Measurements from ENCODE around the gene FUBP3. TPM values are rescaled to one million over a fixed set of nuclear protein-coding genes. Genes with fewer than 3 reads are reported as not detected.

The FUBP3 gene
- total RNA-seq, 4 donors from 2014 or later = 40.6 to 64.8 (median 46.4) TPM

- intact Hi-C loops (cut with DNase I) = no loop called here
- TF ChIP-seq, protein P1, sequence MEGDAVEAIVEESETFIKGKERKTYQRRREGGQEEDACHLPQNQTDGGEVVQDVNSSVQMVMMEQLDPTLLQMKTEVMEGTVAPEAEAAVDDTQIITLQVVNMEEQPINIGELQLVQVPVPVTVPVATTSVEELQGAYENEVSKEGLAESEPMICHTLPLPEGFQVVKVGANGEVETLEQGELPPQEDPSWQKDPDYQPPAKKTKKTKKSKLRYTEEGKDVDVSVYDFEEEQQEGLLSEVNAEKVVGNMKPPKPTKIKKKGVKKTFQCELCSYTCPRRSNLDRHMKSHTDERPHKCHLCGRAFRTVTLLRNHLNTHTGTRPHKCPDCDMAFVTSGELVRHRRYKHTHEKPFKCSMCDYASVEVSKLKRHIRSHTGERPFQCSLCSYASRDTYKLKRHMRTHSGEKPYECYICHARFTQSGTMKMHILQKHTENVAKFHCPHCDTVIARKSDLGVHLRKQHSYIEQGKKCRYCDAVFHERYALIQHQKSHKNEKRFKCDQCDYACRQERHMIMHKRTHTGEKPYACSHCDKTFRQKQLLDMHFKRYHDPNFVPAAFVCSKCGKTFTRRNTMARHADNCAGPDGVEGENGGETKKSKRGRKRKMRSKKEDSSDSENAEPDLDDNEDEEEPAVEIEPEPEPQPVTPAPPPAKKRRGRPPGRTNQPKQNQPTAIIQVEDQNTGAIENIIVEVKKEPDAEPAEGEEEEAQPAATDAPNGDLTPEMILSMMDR (IDR thresholded peaks at IDR 0.05) = no peak
- TF ChIP-seq EP300 (IDR thresholded peaks at IDR 0.05) (no peak), POLR2AphosphoS5 (IDR thresholded peaks at IDR 0.05) (no peak), POLR2A (IDR thresholded peaks at IDR 0.05; ENCODE audit: low read depth) (no peak)
- H3K9me3 ChIP-seq = no peaks in the 10 kb centered on the region
- WGBS = 2% methylated on average over 33 of the region's 65 CpGs
- no peak overlapping the region for H3K27ac ChIP-seq (replicated peaks in 1 of 4)
- no peak for DNase-seq (ENCODE audit: extremely low spot score)
- H3K4me3 ChIP-seq = peak overlapping the region; percentile 24 to 39 (median 34)
- H3K36me3 ChIP-seq = no peaks in the 10 kb centered on the region
- H3K4me1 ChIP-seq = peaks cover 66 to 79% (median 77%) of the 10 kb centered on the region in 4 donors
- peaks cover 30 to 100% (median 90%) of the 10 kb centered on the region in 4 donors for H3K27me3 ChIP-seq
Measured at GRCh38 chr9:130663258-130663976, 84.0 kb downstream of the FUBP3 start.

- DNase-seq (ENCODE audit: extremely low spot score) = no peak
- H3K9me3 ChIP-seq = no peaks in the 10 kb centered on the region
- intact Hi-C loops (cut with DNase I) = no loop called here
- H3K27ac ChIP-seq (replicated peaks in 1 of 4) = no peak overlapping the region
- peaks cover 66 to 79% (median 77%) of the 10 kb centered on the region in 4 donors for H3K4me1 ChIP-seq
- H3K27me3 ChIP-seq = peaks cover 30 to 99% (median 85%) of the 10 kb centered on the region in 4 donors
- H3K36me3 ChIP-seq = no peaks in the 10 kb centered on the region
- peak overlapping the region; percentile 24 to 39 (median 34) for H3K4me3 ChIP-seq
- 3% methylated on average over 19 of the region's 19 CpGs for WGBS
- TF ChIP-seq, protein P1 (IDR thresholded peaks at IDR 0.05) = no peak
- no peak for TF ChIP-seq EP300 (IDR thresholded peaks at IDR 0.05)
- no peak for TF ChIP-seq POLR2AphosphoS5 (IDR thresholded peaks at IDR 0.05)
- no peak for TF ChIP-seq POLR2A (IDR thresholded peaks at IDR 0.05; ENCODE audit: low read depth)
Measured at GRCh38 chr9:130663977-130664250, 84.5 kb downstream of the FUBP3 start.

DNA sequence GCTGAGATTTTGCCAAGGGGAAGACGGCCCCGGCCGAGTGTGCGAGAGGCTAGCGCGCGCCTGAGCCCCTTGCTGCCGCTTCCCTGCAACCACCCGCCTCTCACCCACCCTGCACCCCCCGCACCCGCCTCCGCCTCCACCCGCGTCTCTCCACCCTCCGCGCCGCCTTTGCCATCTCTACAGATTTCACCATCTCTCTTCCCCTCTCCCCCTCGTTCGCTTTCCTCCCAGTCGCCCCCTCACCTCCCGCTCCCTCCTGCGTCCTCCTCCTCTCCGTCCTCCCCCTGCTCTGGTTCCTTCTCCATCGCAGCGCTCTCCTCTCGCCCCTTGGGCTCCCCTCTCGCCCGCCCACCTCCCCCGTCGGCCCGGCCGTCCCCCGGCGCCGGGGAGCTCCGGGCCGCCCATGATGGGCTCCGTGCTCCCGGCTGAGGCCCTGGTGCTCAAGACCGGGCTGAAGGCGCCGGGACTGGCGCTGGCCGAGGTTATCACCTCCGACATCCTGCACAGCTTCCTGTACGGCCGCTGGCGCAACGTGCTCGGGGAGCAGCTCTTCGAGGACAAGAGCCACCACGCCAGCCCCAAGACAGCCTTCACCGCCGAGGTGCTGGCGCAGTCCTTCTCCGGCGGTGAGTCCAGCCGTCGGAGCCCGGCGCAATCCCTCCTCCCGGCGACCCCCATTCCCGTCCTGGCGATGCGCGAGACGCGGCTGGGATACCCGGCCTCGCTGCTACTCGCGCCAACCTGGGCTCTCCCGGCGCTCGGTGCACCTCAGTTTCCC is 85.1 kb downstream of the FUBP3 start, which contains the start of gene PRDM12:
Gene PRDM12 (plus strand): TSS at position 344 of the 778 bp plus-strand sequence. CDS start 60 bp downstream, at position 404.
- H3K4me1 ChIP-seq = peaks cover 66 to 75% (median 74%) of the 10 kb centered on the region in 4 donors
- H3K4me3 ChIP-seq = peak within 1 kb of the TSS; percentile 24 to 39 (median 34)
- DNase-seq (ENCODE audit: extremely low spot score) = no peak
- no peaks in the 10 kb centered on the region for H3K9me3 ChIP-seq
- 3% methylated on average over 49 of the region's 76 CpGs for WGBS
- TF ChIP-seq EP300 (IDR thresholded peaks at IDR 0.05) (no peak), POLR2AphosphoS5 (IDR thresholded peaks at IDR 0.05) (no peak), POLR2A (IDR thresholded peaks at IDR 0.05; ENCODE audit: low read depth) (no peak)
- TF ChIP-seq, protein P1 (IDR thresholded peaks at IDR 0.05) = no peak
- H3K27me3 ChIP-seq = peaks cover 25 to 94% (median 80%) of the 10 kb centered on the region in 4 donors
- H3K36me3 ChIP-seq = no peaks in the 10 kb centered on the region
- no peak within 1 kb of the TSS for H3K27ac ChIP-seq (replicated peaks in 1 of 4)
- intact Hi-C loops (cut with DNase I) = no loop called here

GRCh38 chr9:130665029-130665430 is 85.7 kb downstream of the FUBP3 start:
- Histone ChIP-seq H3K27ac (replicated peaks in 1 of 4) (no peak overlapping the region), H3K9me3 (no peaks in the 10 kb centered on the region), H3K36me3 (no peaks in the 10 kb centered on the region), H3K27me3 (peaks cover 25 to 88% (median 74%) of the 10 kb centered on the region in 4 donors), H3K4me1 (peaks cover 61 to 69% (median 68%) of the 10 kb centered on the region in 4 donors), H3K4me3 (peak overlapping the region; percentile 0 to 39 (median 28))
- WGBS = 2% methylated on average over 10 of the region's 26 CpGs
- intact Hi-C loops (cut with DNase I) = no loop called here
- TF ChIP-seq, protein P1 (IDR thresholded peaks at IDR 0.05) = no peak
- TF ChIP-seq POLR2AphosphoS5 (IDR thresholded peaks at IDR 0.05) (no peak), POLR2A (IDR thresholded peaks at IDR 0.05; ENCODE audit: low read depth) (no peak), EP300 (IDR thresholded peaks at IDR 0.05) (no peak)
- no peak for DNase-seq (ENCODE audit: extremely low spot score)
